Body of pancreas (tissue), 4 donors: ENCODE data around the gene DNAJC6.

Experiments used
- CTCF ChIP-seq, 7 experiments: fragments of 450-650 bp in 4 of 7; fragments of 200-600 bp in 3 of 7; sonication (generic) in 3 of 7; IDR thresholded peaks; one replicate each; pipeline ENCODE4 v1.5.1; 2016 to 2019; ENCODE audit warnings: antibody characterized with exemption in 7 of 7
- POLR2A ChIP-seq, 3 donors: fragments of 450-650 bp; IDR thresholded peaks; one replicate each; pipeline ENCODE4 v1.6.1; 2016; ENCODE audit warnings: antibody characterized with exemption in 3 of 3, mild to moderate bottlenecking in 2 of 3

GRCh38 chr1:65442442-65442841 is 133.1 kb downstream of the DNAJC6 start:
- no peak for TF ChIP-seq CTCF (IDR thresholded peaks at IDR 0.05)
- no peak for TF ChIP-seq POLR2A (IDR thresholded peaks at IDR 0.05)
